Calu3 (cell line): ENCODE data around the gene SLC35E1. TPM values are rescaled to one million over a fixed set of nuclear protein-coding genes. Genes with fewer than 3 reads are reported as not detected.

Experiments used
- BruUV-seq: library from RNA; stranded (reverse); fragments of 400-500 nt; replicated peaks from 2 replicates; lab custom pipeline; 2021; lab: Mats Ljungman, UMichigan
- CTCF ChIA-PET: fragments of 300-600 bp; sonication (Branson Sonifier 250); formaldehyde crosslinking; loops from one replicate; lab custom pipeline; 2022; ENCODE audit warnings: antibody characterized with exemption; lab: Charles Lee
- DNase-seq: peaks from one replicate; pipeline ENCODE4 v3.0.0; 2022
- H3K27ac Mint-ChIP-seq: one replicate; pipeline ENCODE4 v1.8.0; 2022; ENCODE audit warnings: mixed read lengths; ENCODE audit not compliant: unreplicated experiment
- H3K27me3 Mint-ChIP-seq: one replicate; pipeline ENCODE4 v1.8.0; 2022; ENCODE audit warnings: mixed read lengths; ENCODE audit not compliant: unreplicated experiment
- H3K36me3 Mint-ChIP-seq: one replicate; pipeline ENCODE4 v1.8.0; 2022; ENCODE audit warnings: mild to moderate bottlenecking, moderate library complexity, mixed read lengths; ENCODE audit not compliant: insufficient read depth, unreplicated experiment
- H3K4me1 Mint-ChIP-seq: one replicate; pipeline ENCODE4 v1.8.0; 2022; ENCODE audit warnings: mild to moderate bottlenecking, low read depth, mixed read lengths; ENCODE audit not compliant: unreplicated experiment
- H3K4me3 Mint-ChIP-seq: one replicate; pipeline ENCODE4 v1.8.0; 2022; ENCODE audit warnings: mild to moderate bottlenecking, low read depth, moderate library complexity, mixed read lengths; ENCODE audit not compliant: unreplicated experiment
- H3K9me3 Mint-ChIP-seq: one replicate; pipeline ENCODE4 v1.8.0; 2022; ENCODE audit warnings: low read depth, mixed read lengths; ENCODE audit not compliant: unreplicated experiment
- CTCF ChIP-seq: fragments of 200-600 bp; IDR thresholded peaks from one replicate; pipeline ENCODE4 v1.8.0; 2022; ENCODE audit warnings: antibody characterized with exemption; ENCODE audit not compliant: unreplicated experiment
- intact Hi-C: fragments of 100-400 bp; cut with micrococcal nuclease; formaldehyde crosslinking; loops from one replicate; pipeline ENCODE4 v1.10.0; 2022; ENCODE audit not compliant: unreplicated experiment
- total RNA-seq: library from RNA; stranded (reverse); gene quantifications from 2 replicates; pipeline ENCODE4 v1.2.3, GENCODE V29; 2022

Gene SLC35E1
- total RNA-seq, 1 experiment from 2014 or later = 46.4 TPM

DNA sequence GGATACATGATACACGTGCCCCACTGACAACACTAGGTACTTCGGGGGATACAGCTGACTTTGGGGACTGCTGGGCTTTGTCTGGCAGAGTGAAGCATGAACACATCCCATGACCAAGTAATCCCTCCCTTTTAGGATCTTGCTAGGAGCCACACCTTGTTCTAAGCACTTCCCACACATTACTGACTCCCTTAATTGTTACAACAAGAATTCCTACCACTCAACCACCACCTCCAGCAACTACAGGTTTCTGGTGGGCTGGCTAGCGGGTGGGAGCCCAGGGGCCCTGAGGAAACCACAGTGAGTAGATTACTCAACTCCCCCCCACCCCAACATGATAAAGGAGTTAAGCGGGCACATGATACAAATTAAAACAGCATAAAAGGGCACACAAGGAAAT, 7.2 kb upstream of the SLC35E1 start:
- intact Hi-C loops = no loop called here
- Mint-ChIP-seq H3K9me3 (no peaks in the 10 kb centered on the region), H3K4me1 (no peaks in the 10 kb centered on the region), H3K36me3 (peaks cover 18% of the 10 kb centered on the region), H3K4me3 (no peak overlapping the region), H3K27ac (no peak overlapping the region), H3K27me3 (no peaks in the 10 kb centered on the region)
- no peak for DNase-seq
- CTCF ChIA-PET = no interaction called here
- BruUV-seq = no TSS peak
- TF ChIP-seq CTCF = no peak

- TF ChIP-seq CTCF = no peak
- H3K4me1 Mint-ChIP-seq = no peaks in the 10 kb centered on the region
- peaks cover 28% of the 10 kb centered on the region for H3K36me3 Mint-ChIP-seq
- H3K9me3 Mint-ChIP-seq = no peaks in the 10 kb centered on the region
- intact Hi-C loops = no loop called here
- no peak for DNase-seq
- H3K27me3 Mint-ChIP-seq = no peaks in the 10 kb centered on the region
- no TSS peak for BruUV-seq
- no peak overlapping the region for H3K27ac Mint-ChIP-seq
- H3K4me3 Mint-ChIP-seq = no peak overlapping the region
- CTCF ChIA-PET = no interaction called here
Measured at GRCh38 chr19:16577531-16577985, 5.3 kb upstream of the SLC35E1 start.

GRCh38 chr19:16576690-16577530, 4.7 kb upstream of the SLC35E1 start:
- Mint-ChIP-seq H3K4me1 (no peaks in the 10 kb centered on the region), H3K9me3 (no peaks in the 10 kb centered on the region), H3K4me3 (no peak overlapping the region), H3K36me3 (peaks cover 33% of the 10 kb centered on the region), H3K27ac (no peak overlapping the region), H3K27me3 (no peaks in the 10 kb centered on the region)
- BruUV-seq = no TSS peak
- CTCF ChIA-PET = no interaction called here
- no peak for DNase-seq
- TF ChIP-seq CTCF = no peak
- intact Hi-C loops = no loop called here

DNA sequence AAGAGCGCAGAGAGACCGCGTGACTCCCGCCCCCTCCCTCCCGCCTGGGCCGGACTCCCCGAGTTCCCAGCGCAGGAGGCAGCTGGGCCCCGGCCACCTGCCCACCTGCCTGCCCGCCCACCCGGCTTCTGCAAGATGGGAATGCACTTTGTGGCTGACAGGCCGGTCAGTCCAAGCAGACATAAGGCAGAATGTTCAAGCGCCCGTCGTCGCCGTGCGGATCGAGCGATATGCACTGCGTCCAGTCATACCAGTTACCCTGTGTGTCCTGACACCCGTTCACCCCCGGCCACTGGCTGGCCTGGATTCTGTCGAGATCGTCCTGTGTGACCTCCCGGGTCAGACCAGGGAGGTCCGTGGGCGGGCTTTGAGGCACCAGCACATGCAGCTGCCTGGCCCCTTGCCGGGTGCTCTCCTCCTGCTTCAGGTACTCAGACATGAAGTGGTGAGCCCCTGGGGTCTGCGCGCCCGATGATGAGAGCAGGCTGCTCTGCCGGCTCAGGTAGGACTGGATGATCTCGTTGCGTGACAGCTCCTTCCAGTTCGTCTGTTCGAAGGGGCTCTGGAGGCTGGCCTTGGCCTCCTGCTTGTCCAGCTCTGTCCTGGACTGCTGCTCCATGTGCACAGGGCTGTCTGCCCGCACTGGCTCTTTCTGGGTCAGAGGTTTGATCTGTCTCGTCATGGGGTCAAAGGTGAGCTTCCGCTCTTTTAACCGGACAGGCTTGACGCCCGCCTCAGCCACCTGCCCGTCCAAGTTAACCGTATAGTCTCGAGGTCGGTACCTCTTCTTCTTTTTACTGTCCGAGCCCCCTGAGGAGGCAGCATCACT, 3.9 kb upstream of the SLC35E1 start:
- Mint-ChIP-seq H3K27ac (no peak overlapping the region), H3K9me3 (no peaks in the 10 kb centered on the region), H3K36me3 (peaks cover 41% of the 10 kb centered on the region), H3K27me3 (no peaks in the 10 kb centered on the region), H3K4me3 (no peak overlapping the region), H3K4me1 (no peaks in the 10 kb centered on the region)
- intact Hi-C loops = no loop called here
- no peak for DNase-seq
- TF ChIP-seq CTCF = no peak
- BruUV-seq = no TSS peak
- CTCF ChIA-PET = no interaction called here
